Hypothalamus (tissue), 51 donors: ENCODE measurements around the gene ROBO2.
"Not testable (repeated sequence)": the region's sequence is repeated elsewhere in the genome, so short reads cannot be mapped to it uniquely, and the experiment has no call there.

Experiments
- DNase-seq, 51 donors: peaks; one replicate each; lab custom pipeline; 2025; lab: John Stamatoyannopoulos, UW

ROBO2 gene

GRCh38 chr3:77381431-77381830 is 341.5 kb downstream of the ROBO2 start:
- no peak for DNase-seq

- DNase-seq = no peak
These were observed 352.3 kb downstream of the ROBO2 start for GRCh38 chr3:77392181-77392580.

GRCh38 chr3:77394046-77394445 is 354.1 kb downstream of the ROBO2 start:
- no peak for DNase-seq

GRCh38 chr3:77404871-77405270 is 365.0 kb downstream of the ROBO2 start:
- DNase-seq = no peak

GRCh38 chr3:77407441-77407840 is 367.5 kb downstream of the ROBO2 start:
- no peak for DNase-seq

GRCh38 chr3:77410334-77410733 is 370.4 kb downstream of the ROBO2 start:
- DNase-seq = not testable (repeated sequence)

- DNase-seq = no peak
These were observed 371.4 kb downstream of the ROBO2 start for GRCh38 chr3:77411334-77411733.

GRCh38 chr3:77412021-77412438 is 372.1 kb downstream of the ROBO2 start:
- DNase-seq = no peak

GRCh38 chr3:77412584-77412983 is 372.7 kb downstream of the ROBO2 start:
- no peak for DNase-seq

GRCh38 chr3:77414881-77415280 is 375.0 kb downstream of the ROBO2 start:
- DNase-seq = no peak

- no peak for DNase-seq
These were observed 380.4 kb downstream of the ROBO2 start for GRCh38 chr3:77420336-77420735.

GRCh38 chr3:77421916-77422315 is 382.0 kb downstream of the ROBO2 start:
- no peak for DNase-seq

- DNase-seq = no peak
These were observed 386.6 kb downstream of the ROBO2 start for GRCh38 chr3:77426531-77426930.

GRCh38 chr3:77427528-77427927 is 387.6 kb downstream of the ROBO2 start:
- no peak for DNase-seq

- DNase-seq = no peak
These were observed 397.0 kb downstream of the ROBO2 start for GRCh38 chr3:77436908-77437307.

- no peak for DNase-seq
These were observed 406.2 kb downstream of the ROBO2 start for GRCh38 chr3:77446084-77446483.

- DNase-seq = no peak
These were observed 406.9 kb downstream of the ROBO2 start for GRCh38 chr3:77446761-77447160.

GRCh38 chr3:77449459-77450350 is 409.8 kb downstream of the ROBO2 start:
- DNase-seq = no peak

GRCh38 chr3:77456431-77456830 is 416.5 kb downstream of the ROBO2 start:
- DNase-seq = no peak

GRCh38 chr3:77456906-77457305 is 417.0 kb downstream of the ROBO2 start:
- DNase-seq = no peak

GRCh38 chr3:77459926-77460325 is 420.0 kb downstream of the ROBO2 start:
- no peak for DNase-seq

GRCh38 chr3:77460326-77460725 is 420.4 kb downstream of the ROBO2 start:
- DNase-seq = no peak

GRCh38 chr3:77462951-77463350 is 423.1 kb downstream of the ROBO2 start:
- no peak for DNase-seq
